HUDEP-2 (cell line): Measurements from ENCODE around the gene CDC42SE2.
"Not testable (repeated sequence)": the region's sequence is repeated elsewhere in the genome, so short reads cannot be mapped to it uniquely, and the experiment has no call there.

Experiments used
- DNase-seq, 76 experiments: peaks; one replicate each; lab custom pipeline; 2025; ENCODE audit not compliant: unreplicated experiment in 76 of 76; lab: John Stamatoyannopoulos, UW

The CDC42SE2 gene

DNA sequence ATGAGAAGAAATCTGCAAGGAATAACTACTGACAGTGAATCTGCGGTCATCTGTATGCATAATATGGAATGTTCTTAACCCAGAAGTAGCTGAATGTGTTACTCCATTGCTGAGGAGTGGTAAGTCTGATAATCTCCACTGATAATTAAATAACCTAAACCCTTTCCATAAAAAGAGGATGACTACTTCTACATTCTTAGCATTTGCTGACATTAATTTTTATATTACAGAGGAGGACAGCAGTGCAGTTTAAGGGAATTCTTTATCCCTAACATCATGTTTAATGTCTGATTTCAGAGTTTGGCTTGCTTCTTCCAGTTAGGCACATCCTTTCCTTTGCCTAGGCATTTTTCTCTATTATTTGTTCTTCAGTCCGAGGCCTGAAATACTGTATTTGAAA, 52.2 kb downstream of the CDC42SE2 start:
- no peak for DNase-seq

DNA sequence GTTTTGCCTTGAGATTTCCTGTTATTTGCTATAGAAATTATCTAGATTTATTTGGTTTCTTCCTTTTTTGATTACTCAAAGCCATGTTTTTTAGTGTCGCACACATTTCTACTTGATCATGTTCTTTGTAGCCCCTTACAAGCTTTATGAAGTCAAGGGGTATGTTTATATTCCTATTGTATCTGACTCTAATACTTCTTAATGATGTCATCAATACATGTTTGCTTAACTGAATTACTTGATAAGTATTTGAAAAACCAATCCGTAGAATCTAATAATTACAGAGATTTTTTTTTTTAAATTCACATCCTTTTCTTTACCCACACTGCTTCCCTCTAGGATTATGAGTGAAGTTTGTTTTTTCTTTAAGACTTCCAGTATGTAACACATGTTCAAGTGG, 53.0 kb downstream of the CDC42SE2 start:
- DNase-seq: no peak

DNA sequence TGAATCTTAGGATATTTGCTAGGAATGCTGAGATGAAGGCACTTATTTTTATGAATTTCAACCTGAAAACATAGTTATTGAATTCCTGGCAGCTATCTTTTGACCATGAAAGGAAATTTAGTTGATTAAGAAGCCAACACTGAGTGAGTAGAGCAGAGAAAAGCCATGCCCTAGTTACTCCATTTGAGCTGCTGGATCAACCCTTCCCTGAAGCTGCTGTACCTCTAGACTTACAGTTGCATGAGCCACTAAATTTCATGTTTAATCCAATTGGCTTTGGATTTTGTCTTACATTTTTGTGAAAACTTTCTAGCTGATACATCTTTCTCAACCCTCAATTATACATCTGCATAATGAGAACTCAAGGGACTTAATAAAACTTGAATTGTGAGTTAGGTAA, 54.6 kb downstream of the CDC42SE2 start:
- no peak for DNase-seq

DNA sequence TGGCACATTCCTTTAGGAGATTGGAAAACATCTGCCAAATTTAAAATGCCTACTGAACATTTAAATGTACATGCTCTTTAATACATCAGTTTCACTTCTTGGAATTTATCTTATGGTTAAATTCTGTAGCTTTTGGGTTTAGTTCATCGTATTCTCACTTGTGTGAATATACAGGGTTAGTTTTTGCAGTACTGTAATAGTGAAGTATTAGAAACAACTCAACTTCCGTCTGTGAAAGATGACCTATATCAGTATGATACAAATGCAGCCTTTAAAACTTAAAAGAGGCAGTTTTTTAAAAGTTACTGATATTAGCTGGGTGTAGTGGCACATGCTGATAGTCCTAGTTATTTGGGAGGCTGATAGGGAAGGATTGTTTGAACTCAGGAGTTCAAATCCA, 57.2 kb downstream of the CDC42SE2 start:
- DNase-seq: no peak

DNA sequence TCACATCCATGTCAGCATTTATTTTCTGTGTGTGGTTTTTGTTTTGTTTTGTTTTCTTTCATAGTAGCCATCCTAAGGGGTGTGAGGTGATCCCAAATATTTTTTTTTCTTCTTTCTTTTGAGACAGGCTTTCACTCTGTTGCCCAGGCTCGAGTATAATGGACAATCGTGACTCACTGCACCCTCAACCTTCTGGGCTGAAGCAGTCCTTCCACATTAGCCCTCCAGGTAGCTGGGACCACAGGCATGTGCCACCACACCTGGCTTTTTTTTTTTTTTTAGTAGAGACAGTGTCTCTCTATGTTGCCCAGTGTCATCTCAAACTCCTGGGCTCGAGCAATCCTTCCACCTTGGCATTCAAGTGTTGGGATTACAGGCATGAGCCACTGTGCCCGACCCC, 59.1 kb downstream of the CDC42SE2 start:
- DNase-seq: no peak

DNA sequence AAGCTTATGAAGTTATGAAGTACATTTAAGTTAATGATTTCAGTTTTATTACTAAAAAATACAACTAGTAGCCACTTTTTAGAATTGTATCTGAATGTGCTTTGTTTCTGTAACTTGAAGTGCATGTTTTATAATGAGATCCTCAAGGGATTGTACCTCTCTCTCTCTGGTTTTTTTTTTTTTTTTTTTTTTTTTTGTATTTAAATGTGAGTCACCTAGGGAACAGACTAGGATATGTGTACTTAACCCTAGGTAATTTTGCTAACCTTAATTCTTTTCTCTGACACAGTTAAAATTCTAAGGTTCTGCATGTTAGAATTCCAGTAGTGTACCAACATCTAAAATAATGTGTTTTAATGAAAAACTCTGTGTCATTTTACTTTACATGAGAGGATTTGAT, 59.5 kb downstream of the CDC42SE2 start:
- no peak for DNase-seq

DNA sequence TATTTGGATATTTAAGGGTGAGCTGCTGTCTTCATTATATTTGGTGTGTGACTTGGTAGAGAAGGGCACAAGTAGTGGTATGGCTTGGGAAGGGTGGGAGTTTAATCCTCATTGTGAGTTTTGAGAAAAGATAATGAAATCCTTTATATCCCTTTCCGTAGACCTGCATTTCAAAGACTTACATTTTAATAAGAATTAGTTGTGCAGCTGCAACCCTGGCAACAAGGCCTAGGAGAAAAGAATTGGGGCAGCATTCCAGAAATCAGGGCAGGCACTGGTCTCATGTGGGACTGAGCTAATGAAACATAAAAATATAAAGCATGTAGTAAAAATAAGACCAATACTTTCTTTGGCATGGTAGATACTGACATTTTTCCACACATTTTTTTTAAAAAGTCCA, 60.5 kb downstream of the CDC42SE2 start:
- no peak for DNase-seq

DNA sequence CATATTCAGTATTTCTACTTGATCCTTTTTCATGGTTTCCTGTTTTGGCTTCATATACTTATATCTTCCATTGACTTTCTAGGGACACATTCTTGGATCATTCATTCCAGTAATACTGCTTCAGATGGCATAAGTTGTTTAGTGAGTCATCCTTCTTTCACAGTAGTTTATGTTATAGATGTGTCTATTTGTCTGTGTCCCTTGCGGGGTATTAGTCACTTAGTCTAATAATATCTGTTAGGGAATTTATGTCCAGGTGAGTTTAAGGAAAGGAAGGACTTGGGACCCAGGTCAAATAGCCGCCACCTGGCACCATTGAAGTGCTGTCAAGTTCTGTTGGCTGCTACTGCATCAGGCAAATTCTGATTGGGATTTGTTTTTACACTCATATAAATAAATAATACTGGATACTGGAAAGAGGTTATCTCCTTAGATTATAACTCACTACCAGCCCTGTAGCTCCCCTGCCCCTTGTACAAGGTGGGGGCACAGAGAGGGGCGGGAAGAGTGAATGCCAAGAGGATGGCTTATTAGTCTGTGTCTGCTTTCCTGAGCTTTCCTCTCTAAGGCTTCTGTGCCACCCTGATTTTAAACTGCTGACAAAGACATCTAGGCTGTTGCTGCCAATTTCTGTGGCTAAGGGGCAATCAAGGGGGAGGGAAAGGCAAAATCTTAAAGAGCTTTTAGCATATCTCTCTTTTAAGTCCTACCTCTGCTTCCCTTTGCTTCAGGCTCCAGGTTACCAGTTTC, 64.9 kb downstream of the CDC42SE2 start:
- DNase-seq: no peak

DNA sequence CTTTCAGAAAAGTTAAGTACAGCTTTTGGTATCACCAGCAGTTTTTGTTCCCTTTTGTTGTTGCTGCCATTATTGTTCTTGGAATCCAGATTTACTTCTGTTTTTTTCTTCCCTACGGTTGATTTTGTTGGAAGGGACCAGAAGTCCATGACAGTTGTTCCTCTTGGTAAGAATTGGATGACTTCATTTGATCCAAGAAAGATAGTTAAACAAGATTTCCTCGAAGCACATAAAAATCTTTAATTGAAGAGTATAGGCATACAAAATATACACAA, 65.4 kb downstream of the CDC42SE2 start:
- DNase-seq: no peak

DNA sequence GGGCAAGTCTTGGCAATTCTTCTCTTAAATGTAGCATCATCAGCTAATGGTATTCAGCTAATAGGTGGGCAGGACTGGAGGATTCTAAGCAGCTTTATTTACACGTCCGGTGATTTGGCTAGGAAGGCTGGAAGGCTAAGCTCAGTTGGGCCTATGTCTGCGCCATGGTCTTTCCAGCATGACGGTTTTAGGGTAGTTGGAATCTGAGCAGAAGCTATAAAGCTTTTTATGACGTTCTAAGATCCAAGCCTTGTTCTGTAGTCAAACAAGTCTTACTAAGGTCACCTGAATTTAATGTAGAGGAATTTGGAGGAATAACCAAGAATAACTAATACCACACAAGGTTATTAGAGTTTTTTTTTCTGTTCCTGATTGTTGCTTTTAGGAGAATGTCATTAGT, 66.2 kb downstream of the CDC42SE2 start:
- no peak for DNase-seq

DNA sequence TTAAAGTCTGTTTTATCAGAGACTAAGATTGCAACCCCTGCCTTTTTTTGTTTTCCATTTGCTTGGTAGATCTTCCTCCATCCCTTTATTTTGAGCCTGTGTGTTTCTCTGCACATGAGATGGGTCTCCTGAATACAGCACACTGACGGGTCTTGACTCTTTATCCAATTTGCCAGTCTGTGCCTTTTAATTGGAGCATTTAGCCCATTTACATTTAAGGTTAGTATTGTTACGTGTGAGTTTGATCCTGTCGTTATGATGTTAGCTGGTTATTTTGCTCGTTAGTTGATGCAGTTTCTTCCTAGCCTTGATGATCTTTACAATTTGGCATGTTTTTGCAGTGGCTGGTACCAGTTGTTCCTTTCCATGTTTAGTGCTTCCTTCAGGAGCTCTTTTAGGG, 71.9 kb downstream of the CDC42SE2 start:
- not testable (repeated sequence) for DNase-seq

DNA sequence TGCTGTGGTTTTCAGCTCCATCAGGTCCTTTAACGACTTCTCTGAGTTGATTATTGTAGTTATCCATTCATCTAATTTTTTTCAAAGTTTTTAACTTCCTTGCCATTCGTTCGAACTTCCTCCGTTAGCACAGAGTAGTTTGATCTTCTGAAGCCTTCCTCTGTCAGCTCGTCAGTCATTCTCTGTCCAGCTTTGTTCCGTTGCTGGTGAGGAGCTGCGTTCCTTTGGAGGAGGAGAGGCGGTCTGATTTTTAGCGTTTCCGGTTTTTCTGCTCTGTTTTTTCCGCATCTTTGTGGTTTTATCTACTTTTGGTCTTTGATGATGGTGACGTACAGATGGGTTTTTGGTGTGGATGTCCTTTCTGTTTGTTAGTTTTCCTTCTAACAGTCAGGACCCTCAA, 72.9 kb downstream of the CDC42SE2 start:
- DNase-seq: not testable (repeated sequence)

DNA sequence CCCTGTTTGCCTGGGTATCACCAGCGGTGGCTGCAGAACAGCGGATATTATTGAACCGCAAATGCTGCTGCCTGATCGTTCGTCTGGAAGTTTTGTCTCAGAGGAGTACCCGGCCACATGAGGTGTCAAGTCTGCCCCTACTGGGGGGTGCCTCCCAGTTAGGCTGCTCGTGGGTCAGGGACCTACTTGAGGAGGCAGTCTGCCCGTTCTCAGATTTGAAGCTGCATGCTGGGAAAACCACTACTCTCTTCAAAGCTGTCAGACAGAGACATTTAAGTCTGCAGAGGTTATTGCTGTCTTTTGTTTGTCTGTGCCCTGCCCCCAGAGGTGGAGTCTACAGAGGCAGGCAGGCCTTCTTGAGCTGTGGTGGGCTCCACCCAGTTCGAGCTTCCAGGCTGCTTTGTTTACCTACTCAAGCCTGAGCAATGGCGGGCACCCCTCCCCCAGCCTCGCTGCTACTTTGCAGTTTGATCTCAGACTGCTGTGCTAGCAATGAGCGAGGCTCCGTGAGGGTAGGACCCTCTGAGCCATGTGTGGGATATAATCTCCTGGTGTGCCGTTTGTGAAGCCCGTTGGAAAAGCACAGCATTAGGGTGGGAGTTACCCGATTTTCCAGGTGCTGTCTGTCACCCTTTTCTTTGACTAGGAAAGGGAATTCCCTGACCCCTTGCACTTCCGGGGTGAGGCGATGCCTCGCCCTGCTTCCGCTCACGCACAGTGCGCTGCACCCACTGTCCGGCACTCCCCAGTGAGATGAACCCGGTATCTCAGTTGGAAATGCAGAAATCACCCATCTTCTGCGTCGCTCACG, 73.6 kb downstream of the CDC42SE2 start:
- DNase-seq: not testable (repeated sequence)

DNA sequence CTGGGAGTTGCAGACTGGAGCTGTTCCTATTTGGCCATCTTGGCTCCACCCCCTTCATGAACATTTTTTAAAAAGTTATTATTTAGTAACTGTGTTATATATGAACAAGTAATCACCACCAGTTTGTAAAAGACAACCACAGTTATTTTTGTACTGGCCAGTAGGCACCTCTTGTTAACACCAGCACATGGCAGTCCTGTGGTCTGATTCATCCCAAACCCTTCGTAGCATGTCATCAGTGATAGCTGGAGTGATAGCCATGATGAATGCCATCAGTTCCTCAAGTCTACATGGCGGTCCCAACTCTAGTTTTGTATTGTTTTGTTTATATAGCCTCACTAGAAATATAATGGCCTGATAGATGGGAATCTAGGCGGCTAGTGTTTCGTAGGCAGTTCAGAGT, 74.2 kb downstream of the CDC42SE2 start:
- no peak for DNase-seq

DNA sequence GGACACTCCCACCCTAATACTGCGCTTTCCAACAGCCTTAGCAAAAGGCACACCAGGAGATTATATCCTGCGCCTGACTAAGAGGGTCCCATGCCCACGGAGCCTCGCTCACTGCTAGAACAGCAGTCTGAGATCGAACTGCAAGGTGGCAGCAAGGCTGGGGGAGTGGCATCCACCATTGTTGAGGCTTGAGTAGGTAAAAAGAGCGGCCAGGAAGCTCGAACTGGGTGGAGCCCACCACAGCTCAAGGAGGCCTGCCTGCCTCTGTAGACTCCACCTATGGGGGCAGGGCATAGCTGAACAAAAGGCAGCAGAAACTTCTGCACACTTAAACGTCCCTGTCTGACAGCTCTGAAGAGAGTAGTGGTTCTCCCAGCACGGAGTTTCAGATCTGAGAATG, 80.4 kb downstream of the CDC42SE2 start:
- not testable (repeated sequence) for DNase-seq

DNA sequence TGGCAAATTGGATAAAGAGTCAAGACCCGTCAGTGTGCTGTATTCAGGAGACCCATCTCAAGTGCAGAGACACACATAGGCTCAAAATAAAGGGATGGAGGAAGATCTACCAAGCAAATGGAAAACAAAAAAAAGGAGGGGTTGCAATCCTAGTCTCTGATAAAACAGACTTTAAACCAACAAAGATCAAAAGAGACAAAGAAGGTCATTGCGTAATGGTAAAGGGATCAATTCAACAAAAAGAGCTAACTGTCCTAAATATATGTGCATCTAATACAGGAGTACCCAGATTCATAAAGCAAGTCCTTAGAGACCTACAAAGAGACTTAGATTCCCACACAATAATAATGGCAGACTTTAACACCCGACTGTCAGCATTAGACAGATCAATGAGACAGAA, 82.4 kb downstream of the CDC42SE2 start:
- not testable (repeated sequence) for DNase-seq

DNA sequence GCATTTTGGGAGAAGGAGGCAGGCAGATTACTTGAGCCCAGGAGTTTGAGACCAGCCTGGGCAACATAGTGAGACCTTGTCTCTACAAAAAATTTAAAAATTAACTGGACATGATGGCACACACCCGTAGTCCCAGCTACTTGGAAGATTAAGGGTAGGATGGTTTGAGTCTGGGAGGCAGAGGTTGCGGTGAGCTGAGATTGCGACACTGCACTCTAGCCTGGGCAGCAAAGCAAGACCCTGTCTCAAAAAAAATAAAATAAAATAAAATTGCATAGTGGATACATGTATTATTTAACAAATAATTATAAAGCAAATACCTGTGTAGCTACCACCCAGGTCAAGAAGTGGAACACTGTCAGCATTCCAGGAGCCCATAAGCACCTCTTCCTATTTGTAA, 90.1 kb downstream of the CDC42SE2 start:
- DNase-seq: no peak

DNA sequence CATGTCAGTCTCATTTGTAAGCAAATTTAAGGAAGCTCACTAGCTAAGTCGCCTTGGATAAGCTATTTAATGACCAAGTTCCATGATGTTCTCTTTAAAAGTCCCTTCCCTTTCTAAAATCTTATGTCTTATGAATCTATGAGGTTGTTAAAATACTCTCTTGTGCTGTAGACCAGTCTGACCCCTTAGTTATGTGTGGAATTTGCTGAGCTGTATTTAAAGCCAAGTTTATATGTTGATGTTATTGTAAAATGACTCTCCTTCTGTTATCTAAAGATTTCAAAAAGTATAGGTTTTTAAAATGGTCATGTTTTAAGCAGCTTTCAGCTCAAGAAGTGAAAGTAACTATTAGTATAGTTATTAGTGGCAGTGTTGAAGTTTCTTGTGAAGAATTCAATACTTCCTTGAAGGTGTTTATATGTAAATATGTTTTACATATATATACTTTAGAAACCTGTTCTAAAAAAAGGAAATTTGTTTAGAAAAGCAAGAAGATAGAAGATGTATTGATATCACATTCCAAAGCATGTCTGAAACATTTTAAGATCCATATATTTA, 92.2 kb downstream of the CDC42SE2 start:
- no peak for DNase-seq

DNA sequence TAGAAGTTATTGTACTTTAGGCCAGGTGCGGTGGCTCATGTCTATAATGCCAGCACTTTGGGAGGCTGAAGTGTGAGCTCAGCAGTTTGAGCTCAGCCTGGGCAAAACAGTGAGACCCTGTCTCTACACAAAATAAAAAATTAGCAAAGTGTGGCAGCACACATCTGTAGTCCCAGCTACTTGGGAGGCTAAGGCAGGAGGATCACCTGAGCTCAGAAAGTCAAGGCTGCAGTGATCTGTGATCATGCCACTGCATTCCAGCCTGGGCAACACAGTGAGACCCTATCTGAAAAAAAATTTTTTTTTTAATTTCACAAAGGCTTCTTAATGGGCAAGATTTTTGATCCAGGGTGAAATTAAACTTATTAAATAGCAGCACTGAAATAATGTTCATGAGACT, 92.8 kb downstream of the CDC42SE2 start:
- DNase-seq: no peak

DNA sequence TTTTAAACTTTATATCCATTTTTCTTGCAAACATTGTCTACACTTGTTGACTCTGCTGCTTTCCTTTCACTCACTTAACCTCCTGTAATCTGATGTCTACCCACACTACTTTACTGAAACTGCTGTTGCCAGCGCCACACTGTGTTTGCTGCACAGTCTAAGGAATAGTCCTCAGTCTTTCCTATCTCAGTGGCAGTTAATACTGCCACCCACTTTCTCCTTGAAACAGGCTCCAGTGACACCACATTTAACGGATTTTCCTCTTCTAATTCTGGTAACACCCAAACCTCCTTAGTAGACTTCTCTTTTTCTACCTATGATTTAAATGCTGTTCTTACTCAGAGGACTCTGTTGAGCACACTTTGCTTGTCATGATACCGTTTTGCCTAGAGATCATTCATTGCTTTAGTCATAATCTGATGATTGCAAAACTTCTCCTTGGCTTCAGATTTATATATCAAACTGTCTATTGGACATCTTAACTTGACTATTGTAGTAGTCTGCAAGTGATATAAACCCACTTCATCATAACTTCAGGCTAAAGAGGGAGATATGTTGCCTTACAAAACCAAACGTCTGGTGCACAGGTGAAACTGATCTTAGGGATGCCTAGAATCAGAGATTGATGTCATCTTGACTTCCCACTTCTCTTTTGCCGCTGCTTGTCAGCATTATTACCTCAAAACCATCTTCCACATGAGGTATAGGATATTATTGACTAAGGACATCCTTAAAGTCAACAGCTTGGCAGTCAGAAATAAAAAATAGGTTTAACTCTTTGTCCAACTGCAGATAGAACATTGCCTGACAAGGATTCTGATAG, 94.1 kb downstream of the CDC42SE2 start:
- peak in 11 of 76 experiments; percentile 1 to 37 (median 20) for DNase-seq

DNA sequence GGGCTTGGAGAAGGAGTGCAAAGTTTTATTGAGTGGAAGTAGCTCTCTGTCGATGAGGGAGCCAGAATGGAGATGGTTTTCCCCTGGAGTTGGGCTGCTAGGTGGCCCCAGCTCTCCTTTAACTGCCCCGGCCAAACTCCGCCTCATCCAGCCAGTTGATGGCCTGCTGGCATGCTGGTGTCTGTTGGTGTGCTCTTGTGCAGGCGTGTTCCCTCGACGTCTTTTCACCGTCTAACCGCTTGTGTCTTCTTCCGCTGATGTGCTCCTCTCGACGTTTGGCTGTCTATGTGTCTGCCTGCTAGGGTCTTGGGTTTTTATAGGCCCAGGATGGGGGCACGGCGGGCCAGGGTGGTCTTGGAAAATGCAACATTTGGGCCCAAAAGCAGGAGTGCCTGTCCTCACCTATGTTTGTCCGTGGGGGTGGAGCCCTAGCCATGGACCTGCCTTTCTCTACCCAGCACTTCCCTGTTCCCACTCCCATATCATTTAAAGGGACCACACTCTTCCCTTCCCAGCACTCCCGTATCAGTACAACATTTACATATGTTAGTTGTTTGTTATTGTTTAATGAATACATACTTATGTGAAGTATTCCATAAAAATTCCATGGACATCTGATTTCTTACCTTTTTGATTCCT, 97.9 kb downstream of the CDC42SE2 start:
- no peak for DNase-seq
